ENCODE results near the gene COLEC11.

DNA sequence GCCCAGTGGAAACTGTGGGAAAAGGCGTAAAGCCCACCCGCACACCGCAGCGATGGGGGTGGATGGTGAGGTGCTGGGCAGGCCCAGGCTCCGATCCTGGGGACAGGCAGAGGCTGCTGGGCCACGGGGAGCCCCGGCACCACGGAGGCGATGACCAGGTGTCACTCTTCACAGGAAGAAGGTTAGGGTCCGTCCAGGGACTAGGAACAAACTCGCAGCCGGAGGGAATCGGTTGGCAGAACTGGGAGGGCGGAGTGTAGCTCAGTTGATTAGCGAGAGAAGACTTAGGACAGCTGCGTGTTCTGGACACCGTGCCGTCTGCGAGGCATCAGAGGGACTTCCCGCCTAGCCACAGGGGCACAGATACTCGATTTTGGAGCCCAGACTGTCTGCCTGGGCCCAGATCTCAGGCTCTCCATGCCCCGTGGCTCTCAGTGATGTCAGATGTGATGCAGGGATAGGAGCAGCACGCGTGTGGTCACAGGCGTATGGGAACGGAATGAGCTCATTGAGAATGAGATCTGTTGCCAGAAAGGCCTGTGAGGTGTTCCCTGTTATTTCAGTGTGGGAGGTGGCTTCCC is 47.0 kb downstream of the COLEC11 start:
- TF ChIP-seq, protein P1, sequence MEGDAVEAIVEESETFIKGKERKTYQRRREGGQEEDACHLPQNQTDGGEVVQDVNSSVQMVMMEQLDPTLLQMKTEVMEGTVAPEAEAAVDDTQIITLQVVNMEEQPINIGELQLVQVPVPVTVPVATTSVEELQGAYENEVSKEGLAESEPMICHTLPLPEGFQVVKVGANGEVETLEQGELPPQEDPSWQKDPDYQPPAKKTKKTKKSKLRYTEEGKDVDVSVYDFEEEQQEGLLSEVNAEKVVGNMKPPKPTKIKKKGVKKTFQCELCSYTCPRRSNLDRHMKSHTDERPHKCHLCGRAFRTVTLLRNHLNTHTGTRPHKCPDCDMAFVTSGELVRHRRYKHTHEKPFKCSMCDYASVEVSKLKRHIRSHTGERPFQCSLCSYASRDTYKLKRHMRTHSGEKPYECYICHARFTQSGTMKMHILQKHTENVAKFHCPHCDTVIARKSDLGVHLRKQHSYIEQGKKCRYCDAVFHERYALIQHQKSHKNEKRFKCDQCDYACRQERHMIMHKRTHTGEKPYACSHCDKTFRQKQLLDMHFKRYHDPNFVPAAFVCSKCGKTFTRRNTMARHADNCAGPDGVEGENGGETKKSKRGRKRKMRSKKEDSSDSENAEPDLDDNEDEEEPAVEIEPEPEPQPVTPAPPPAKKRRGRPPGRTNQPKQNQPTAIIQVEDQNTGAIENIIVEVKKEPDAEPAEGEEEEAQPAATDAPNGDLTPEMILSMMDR (IDR thresholded peaks at IDR 0.05), result no peak
- TF ChIP-seq POLR2A (IDR thresholded peaks at IDR 0.05; ENCODE audit: low read depth) (no peak), POLR2AphosphoS5 (IDR thresholded peaks at IDR 0.05) (no peak)

Measured in esophagus muscularis mucosa (tissue), 3 donors.